ENCODE measurements around the gene FAM200C.

- TF ChIP-seq CTCF (IDR thresholded peaks at IDR 0.05 in 8 of 11, conservative IDR thresholded peaks at IDR 0.05 in 3 of 11) (no peak), POLR2A (IDR thresholded peaks at IDR 0.05) (no peak)
These were observed 22.2 kb downstream of the FAM200C start for GRCh38 chr5:160377651-160378050.

Data from spleen (tissue), 7 donors.